ENCODE results near the gene SLCO1B3. TPM values are rescaled to one million over a fixed set of nuclear protein-coding genes. Genes with fewer than 3 reads are reported as not detected.

Gene SLCO1B3
- total and polyA plus RNA-seq, 9 of the 15 experiments (the other 6 are each of a cell fraction or from before 2014, with no cell fraction given) = not detected

DNA sequence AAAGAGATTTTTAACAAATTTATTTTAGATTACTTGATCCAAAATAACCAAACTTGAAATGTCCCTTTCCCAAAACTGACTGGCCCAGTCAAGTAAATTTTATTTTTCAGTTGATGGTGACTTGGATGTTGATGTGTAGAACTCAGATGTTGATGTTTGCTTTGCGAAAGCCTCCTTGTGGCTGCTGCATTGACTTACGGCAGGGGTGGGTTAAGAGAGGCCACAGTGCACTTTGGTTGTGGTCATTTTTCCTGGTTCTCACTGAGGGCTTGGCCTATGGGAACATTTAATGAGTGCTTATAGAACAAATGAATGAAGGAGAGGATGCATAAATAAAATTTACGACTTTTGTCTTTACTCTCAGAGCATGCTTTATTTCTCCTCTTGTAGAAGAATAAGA lies 52.6 kb downstream of the SLCO1B3 start:
- no peaks in the 10 kb centered on the region for H3K4me1 ChIP-seq (replicated peaks in 1 of 2; ENCODE audit: control insufficient read depth in 2 of 2, insufficient read depth in 2 of 2, low read length in 2 of 2)
- ChIA-PET POLR2A (no interaction called here), CTCF (ENCODE audit: low intra/inter-chr PET ratio) (no interaction called here)
- intact Hi-C loops (cut with micrococcal nuclease) = no loop called here
- H3K27ac ChIP-seq (ENCODE audit: extremely low read depth, low read depth, low read length) = no peak overlapping the region
- no peak overlapping the region for H2AFZ ChIP-seq (ENCODE audit: low read depth, low read length)
- WGBS (ENCODE audit: insufficient coverage, low coverage, missing lambda C conversion rate) = 5% methylated on average over 3 of the region's 3 CpGs
- no peak overlapping the region for H3K4me3 ChIP-seq
- ATAC-seq (no peak), FAIRE-seq (no peak), DNase-seq (ENCODE audit: extremely low read depth in 1 of 4, low spot score in 3 of 4) (no peak)
- H4K20me1 ChIP-seq (replicated peaks; ENCODE audit: control insufficient read depth, insufficient read depth, low read length) = no peaks in the 10 kb centered on the region
- no TSS peak for BruUV-seq (replicated peaks)
- H3K36me3 ChIP-seq (ENCODE audit: control insufficient read depth, insufficient read depth, low read length) = no peaks in the 10 kb centered on the region
- TF ChIP-seq ZNF280A (IDR thresholded peaks at IDR 0.05; ENCODE audit: low read depth, partially characterized antibody) (no peak), ZNF263 (CRISPR knock-in tag; IDR thresholded peaks at IDR 0.05; ENCODE audit: borderline replicate concordance) (no peak), HEY1 (CRISPR knock-in tag; IDR thresholded peaks at IDR 0.05; ENCODE audit: borderline replicate concordance) (no peak), ARID1B (IDR thresholded peaks at IDR 0.05) (no peak), POLR2G (IDR thresholded peaks at IDR 0.05; ENCODE audit: low read depth, low read length) (no peak)
- H3K9me1 ChIP-seq (ENCODE audit: control insufficient read depth, insufficient read depth, low read length) = no peaks in the 10 kb centered on the region
- no peak overlapping the region for H3K9ac ChIP-seq (ENCODE audit: insufficient read depth in 1 of 2, low read depth in 2 of 2, low read length in 2 of 2)
- H3K4me2 ChIP-seq (ENCODE audit: insufficient read depth, low read length) = no peak overlapping the region
- H3K27me3 ChIP-seq (ENCODE audit: control insufficient read depth in 2 of 2, insufficient read depth in 2 of 2, low read length in 2 of 2) = no peaks in the 10 kb centered on the region
- in situ Hi-C loops (cut with MboI) = no loop called here
- no peaks in the 10 kb centered on the region for H3K9me3 ChIP-seq (replicated peaks; ENCODE audit: control insufficient read depth, insufficient read depth, low read depth, low read length)
- H3K79me2 ChIP-seq (ENCODE audit: control insufficient read depth, insufficient read depth, low read length) = no peaks in the 10 kb centered on the region

DNA sequence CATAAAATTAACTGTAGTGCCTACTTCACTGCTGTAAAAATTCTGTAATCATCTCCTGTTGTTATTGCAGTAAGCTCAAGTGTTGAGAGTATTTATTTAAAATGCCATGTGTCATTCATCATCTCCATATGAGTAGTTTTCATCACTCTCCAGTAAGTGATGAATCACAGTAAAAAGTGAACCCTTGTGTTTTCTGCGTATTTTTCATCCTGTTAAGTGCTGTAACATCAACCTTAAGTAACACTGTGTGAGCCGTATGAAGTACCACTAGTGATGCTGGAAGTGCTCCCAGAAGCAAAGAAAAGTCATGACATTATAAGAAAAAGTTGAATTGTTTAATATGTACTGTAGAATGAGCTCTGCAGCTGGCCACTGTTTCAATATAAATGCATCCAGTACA lies 55.4 kb downstream of the SLCO1B3 start:
- ChIA-PET POLR2A (no interaction called here), CTCF (ENCODE audit: low intra/inter-chr PET ratio) (no interaction called here)
- H3K9me3 ChIP-seq (replicated peaks; ENCODE audit: control insufficient read depth, insufficient read depth, low read depth, low read length) = no peaks in the 10 kb centered on the region
- no peak for DNase-seq (ENCODE audit: extremely low read depth in 1 of 4, low spot score in 3 of 4)
- whole genome bisulfite sequencing (ENCODE audit: insufficient coverage, low coverage, missing lambda C conversion rate) = 0% methylated on average over 2 of the region's 2 CpGs
- H3K36me3 ChIP-seq (ENCODE audit: control insufficient read depth, insufficient read depth, low read length) = no peaks in the 10 kb centered on the region
- no peak for ATAC-seq
- intact Hi-C loops (cut with micrococcal nuclease) (no loop called here), in situ Hi-C loops (cut with MboI) (no loop called here)
- no peak overlapping the region for H3K4me3 ChIP-seq
- H2AFZ ChIP-seq (ENCODE audit: low read depth, low read length) = no peak overlapping the region
- H3K9me1 ChIP-seq (ENCODE audit: control insufficient read depth, insufficient read depth, low read length) = no peaks in the 10 kb centered on the region
- no peaks in the 10 kb centered on the region for H4K20me1 ChIP-seq (replicated peaks; ENCODE audit: control insufficient read depth, insufficient read depth, low read length)
- H3K4me1 ChIP-seq (replicated peaks in 1 of 2; ENCODE audit: control insufficient read depth in 2 of 2, insufficient read depth in 2 of 2, low read length in 2 of 2) = no peaks in the 10 kb centered on the region
- no TSS peak for BruUV-seq (replicated peaks)
- FAIRE-seq = no peak
- H3K9ac ChIP-seq (ENCODE audit: insufficient read depth in 1 of 2, low read depth in 2 of 2, low read length in 2 of 2) = no peak overlapping the region
- no peak overlapping the region for H3K27ac ChIP-seq (ENCODE audit: extremely low read depth, low read depth, low read length)
- no peaks in the 10 kb centered on the region for H3K79me2 ChIP-seq (ENCODE audit: control insufficient read depth, insufficient read depth, low read length)
- no peaks in the 10 kb centered on the region for H3K27me3 ChIP-seq (ENCODE audit: control insufficient read depth in 2 of 2, insufficient read depth in 2 of 2, low read length in 2 of 2)
- no peak overlapping the region for H3K4me2 ChIP-seq (ENCODE audit: insufficient read depth, low read length)
- no peak for TF ChIP-seq STAG1 (CRISPR knock-in tag; IDR thresholded peaks at IDR 0.05; ENCODE audit: borderline replicate concordance)
- TF ChIP-seq RREB1 (CRISPR knock-in tag; IDR thresholded peaks at IDR 0.05) = no peak
- no peak for TF ChIP-seq POLR2AphosphoS2 (IDR thresholded peaks at IDR 0.05; ENCODE audit: low read length)
- no peak for TF ChIP-seq ZNF146 (CRISPR knock-in tag; IDR thresholded peaks at IDR 0.05; ENCODE audit: unreplicated experiment)
- no peak for TF ChIP-seq ESRRB (CRISPR knock-in tag; IDR thresholded peaks at IDR 0.05; ENCODE audit: borderline replicate concordance)
